Ovary (tissue), 9 donors: ENCODE results near the gene CRYBG1. TPM values are rescaled to one million over a fixed set of nuclear protein-coding genes. Genes with fewer than 3 reads are reported as not detected.
"Not testable (repeated sequence)": the region's sequence is repeated elsewhere in the genome, so short reads cannot be mapped to it uniquely, and the experiment has no call there.

Experiments used
- DNase-seq, 5 donors: peaks; one replicate each; pipeline ENCODE4 v3.0.0-alpha.2; 2019 to 2020
- H3K27ac ChIP-seq, 2 donors: fragments of 200-600 bp; one replicate each; pipeline versions ENCODE4 v1.5.1 to v1.8.0; 2019 to 2022
- H3K27me3 ChIP-seq: fragments of 200-600 bp; one replicate; pipeline ENCODE4 v1.8.0; 2022
- H3K36me3 ChIP-seq: fragments of 200-600 bp; sonication (generic); one replicate; pipeline ENCODE4 v1.5.1; 2019
- H3K4me1 ChIP-seq: one replicate; pipeline ENCODE4 v1.8.1; 2013; ENCODE audit warnings: mild to moderate bottlenecking, moderate library complexity; ENCODE audit not compliant: insufficient read depth
- H3K4me3 ChIP-seq: fragments of 200-600 bp; sonication (generic); one replicate; pipeline ENCODE4 v1.5.1; 2017
- H3K9me3 ChIP-seq, 2 donors: fragments of 200-600 bp in 1 of 2; sonication (generic) in 1 of 2; one replicate each; pipeline versions ENCODE4 v1.5.1 to v1.8.1; 2013 to 2019; ENCODE audit warnings: mild to moderate bottlenecking in 1 of 2, moderate library complexity in 1 of 2
- EP300 ChIP-seq: sonication (generic); formaldehyde crosslinking; IDR thresholded peaks from one replicate; pipeline ENCODE4 v1.6.1; 2017; ENCODE audit warnings: antibody characterized with exemption
- POLR2A ChIP-seq: fragments of 450-650 bp; IDR thresholded peaks from one replicate; pipeline ENCODE4 v1.6.1; 2017; ENCODE audit warnings: antibody characterized with exemption, mild to moderate bottlenecking, moderate library complexity
- WGBS, 3 donors: extraction: QIAGEN DNeasy Blood & Tissue Kit in 1 of 3; methylation state at CpG; one replicate each; pipeline versions ENCODE4 v1.1.5 to v1.1.7; 2013 to 2017; 5-methylcytosine and 5-hydroxymethylcytosine counted together
- intact Hi-C, 4 donors: fragments of 100-400 bp; cut with DNase I; formaldehyde crosslinking; loops; one replicate each; pipeline versions ENCODE4 v1.11.0 to v1.15.1; 2022 to 2023
- polyA plus RNA-seq, 2 donors: library from polyadenylated mRNA; stranded (reverse); fragments of 200-250 nt in 1 of 2; fragments of 350-450 nt in 1 of 2; fragmentation: Illumina TruSeq in 1 of 2; extraction: RNeasy Lipid Tissue Mini Kit (QIAGEN cat#74804) in 1 of 2; gene quantifications; one replicate each; pipeline ENCODE4 v1.2.3, GENCODE V29; 2013 to 2014
- total RNA-seq, 7 donors: library from RNA; depleted of rRNA in 2 of 7; stranded (reverse); fragments of >200 nt in 2 of 7; fragmentation: NEBNext Ultra II Directional in 3 of 7; extraction: Animal tissue kit (Norgen Biotek cat#: 25700) in 3 of 7; gene quantifications; one replicate each; pipeline versions ENCODE4 v1.1.0 to v1.2.4, GENCODE V29; 2016 to 2023
- TF ChIP-seq, protein P1 (sequence below), 3 donors: fragments of 450-650 bp in 2 of 3; fragments of 200-600 bp in 1 of 3; IDR thresholded peaks; one replicate each; pipeline versions ENCODE4 v1.5.1 to v1.8.0; 2016 to 2022; ENCODE audit warnings: antibody characterized with exemption in 3 of 3, mild to moderate bottlenecking in 1 of 3
- donor health status: DM: no; HTN: no; CAD: no; lungs with moderate emphysema.
- donor health status: DM: no; HTN: no; CAD: no.
- donor health status: Bipolar disorder and iron deficiency.
- donor health status: DM: yes; HTN: yes; CAD: no.
- donor health status: DM: no; HTN: no; CAD: no.
- donor health status: DM: yes; HTN: yes; CAD: no.

Gene CRYBG1
- total and polyA plus RNA-seq, 9 donors = 1.5 to 7.4 (median 3.8) TPM

- intact Hi-C loops = no loop called here
- WGBS, 3 donors = 5 to 10% (median 7%) methylated on average over 6 of the region's 6 CpGs
Measured at GRCh38 chr6:106547601-106548453, 187.3 kb downstream of the CRYBG1 start.

DNA sequence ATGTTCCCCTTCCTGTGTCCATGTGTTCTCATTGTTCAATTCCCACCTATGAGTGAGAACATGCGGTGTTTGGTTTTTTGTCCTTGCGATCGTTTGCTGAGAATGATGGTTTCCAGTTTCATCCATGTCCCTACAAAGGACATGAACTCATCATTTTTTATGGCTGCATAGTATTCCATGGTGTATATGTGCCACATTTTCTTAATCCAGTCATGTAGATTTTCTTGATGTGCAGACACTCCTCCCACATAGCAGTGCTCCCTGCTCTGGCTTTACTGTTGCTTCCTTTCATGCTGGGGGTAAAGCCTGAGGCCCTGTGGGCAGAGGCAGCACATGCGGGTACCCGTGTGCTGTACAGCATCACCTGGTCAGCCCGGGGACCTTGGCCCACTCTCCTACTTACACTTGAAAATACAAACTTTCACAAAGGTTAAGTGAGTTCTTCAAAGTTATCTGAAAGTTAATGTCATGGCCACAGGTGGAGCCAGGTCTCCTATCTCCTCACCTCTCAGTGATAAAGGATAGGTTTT is 188.5 kb downstream of the CRYBG1 start:
- WGBS, 3 donors = 87 to 91% (median 90%) methylated on average over 3 to 6 of the region's 6 CpGs
- not testable (repeated sequence) for H3K27ac ChIP-seq

More at GRCh38 chr6:106547601-106548453, 187.3 kb downstream of the CRYBG1 start:
- no peaks in the 10 kb centered on the region for H3K36me3 ChIP-seq
- DNase-seq = peak; percentile 29 to 49 (median 36)
- peak overlapping the region in 1 of 2 donors; percentile 8 for H3K27ac ChIP-seq
- H3K9me3 ChIP-seq = no peaks in the 10 kb centered on the region
- peaks cover 4% of the 10 kb centered on the region for H3K4me1 ChIP-seq
- no peaks in the 10 kb centered on the region for H3K27me3 ChIP-seq
- no peak for TF ChIP-seq EP300
- TF ChIP-seq POLR2A = no peak
- TF ChIP-seq, protein P1, sequence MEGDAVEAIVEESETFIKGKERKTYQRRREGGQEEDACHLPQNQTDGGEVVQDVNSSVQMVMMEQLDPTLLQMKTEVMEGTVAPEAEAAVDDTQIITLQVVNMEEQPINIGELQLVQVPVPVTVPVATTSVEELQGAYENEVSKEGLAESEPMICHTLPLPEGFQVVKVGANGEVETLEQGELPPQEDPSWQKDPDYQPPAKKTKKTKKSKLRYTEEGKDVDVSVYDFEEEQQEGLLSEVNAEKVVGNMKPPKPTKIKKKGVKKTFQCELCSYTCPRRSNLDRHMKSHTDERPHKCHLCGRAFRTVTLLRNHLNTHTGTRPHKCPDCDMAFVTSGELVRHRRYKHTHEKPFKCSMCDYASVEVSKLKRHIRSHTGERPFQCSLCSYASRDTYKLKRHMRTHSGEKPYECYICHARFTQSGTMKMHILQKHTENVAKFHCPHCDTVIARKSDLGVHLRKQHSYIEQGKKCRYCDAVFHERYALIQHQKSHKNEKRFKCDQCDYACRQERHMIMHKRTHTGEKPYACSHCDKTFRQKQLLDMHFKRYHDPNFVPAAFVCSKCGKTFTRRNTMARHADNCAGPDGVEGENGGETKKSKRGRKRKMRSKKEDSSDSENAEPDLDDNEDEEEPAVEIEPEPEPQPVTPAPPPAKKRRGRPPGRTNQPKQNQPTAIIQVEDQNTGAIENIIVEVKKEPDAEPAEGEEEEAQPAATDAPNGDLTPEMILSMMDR (IDR thresholded peaks at IDR 0.05) = no peak
- H3K4me3 ChIP-seq = no peak overlapping the region

DNA sequence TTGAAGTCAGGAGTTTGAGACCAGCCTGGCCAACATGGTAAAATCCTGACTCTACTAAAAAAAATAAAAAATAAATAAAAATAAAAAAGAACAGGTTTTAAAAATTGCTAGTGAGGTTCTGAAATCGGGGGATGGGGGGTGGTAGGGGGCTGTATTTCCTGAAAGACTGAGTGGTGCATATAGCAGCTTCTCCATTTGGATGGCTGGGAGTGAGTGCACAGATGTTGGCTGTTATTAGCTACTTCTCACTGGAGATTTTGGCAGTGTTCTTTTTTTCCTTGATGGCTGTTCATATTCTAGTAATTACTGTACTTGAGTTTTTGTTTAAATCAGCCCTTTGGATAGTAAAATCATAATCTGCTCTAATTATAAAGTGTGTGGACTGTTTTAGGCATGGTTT is 189.0 kb downstream of the CRYBG1 start:
- no peak overlapping the region for H3K4me3 ChIP-seq
- intact Hi-C loops = no loop called here
- 90 to 94% (median 91%) methylated on average over 1 of the region's 1 CpG for WGBS, 3 donors
- TF ChIP-seq POLR2A (no peak), EP300 (no peak)
- TF ChIP-seq, protein P1 (IDR thresholded peaks at IDR 0.05) = no peak
- H3K4me1 ChIP-seq = peaks cover 4% of the 10 kb centered on the region
- H3K36me3 ChIP-seq = no peaks in the 10 kb centered on the region
- no peak overlapping the region for H3K27ac ChIP-seq
- no peak for DNase-seq
- no peaks in the 10 kb centered on the region for H3K9me3 ChIP-seq
- no peaks in the 10 kb centered on the region for H3K27me3 ChIP-seq

More for the DNA sequence above, 188.5 kb downstream of the CRYBG1 start:
- DNase-seq, H3K9me3 ChIP-seq, H3K36me3 ChIP-seq, H3K4me3 ChIP-seq, H3K4me1 ChIP-seq, H3K27me3 ChIP-seq, intact Hi-C loops: not testable (repeated sequence)

GRCh38 chr6:106551155-106551554 is 190.6 kb downstream of the CRYBG1 start:
- TF ChIP-seq EP300 = no peak
- TF ChIP-seq POLR2A = no peak
- TF ChIP-seq, protein P1 (IDR thresholded peaks at IDR 0.05) = no peak
- Histone ChIP-seq H3K27ac (no peak overlapping the region), H3K27me3 (no peaks in the 10 kb centered on the region), H3K36me3 (no peaks in the 10 kb centered on the region), H3K4me3 (no peak overlapping the region), H3K9me3 (no peaks in the 10 kb centered on the region), H3K4me1 (peaks cover 4% of the 10 kb centered on the region)
- intact Hi-C loops = no loop called here
- DNase-seq = no peak
- 93 to 98% (median 97%) methylated on average over 3 of the region's 3 CpGs for WGBS, 3 donors

- WGBS, 3 donors = 93 to 96% (median 95%) methylated on average over 5 of the region's 5 CpGs
- TF ChIP-seq POLR2A = no peak
- TF ChIP-seq EP300 = no peak
- TF ChIP-seq, protein P1 (IDR thresholded peaks at IDR 0.05) = no peak
- no peaks in the 10 kb centered on the region for H3K4me1 ChIP-seq
Measured at GRCh38 chr6:106553440-106553839, 192.9 kb downstream of the CRYBG1 start.

More at GRCh38 chr6:106553440-106553839, 192.9 kb downstream of the CRYBG1 start:
- no peaks in the 10 kb centered on the region for H3K27me3 ChIP-seq
- no peaks in the 10 kb centered on the region for H3K36me3 ChIP-seq
- no peak overlapping the region for H3K27ac ChIP-seq
- no peak for DNase-seq
- no peaks in the 10 kb centered on the region for H3K9me3 ChIP-seq
- intact Hi-C loops = no loop called here
- no peak overlapping the region for H3K4me3 ChIP-seq
